GM12891 (cell line): ENCODE measurements around the gene USF3.
A peak's percentile ranks its signal among the peaks of the same experiment; 100 is the strongest.

ENCODE experiments used
- DNase-seq: peaks from one replicate; pipeline ENCODE4 v3.0.0; 2011; ENCODE audit warnings: low spot score; ENCODE audit not compliant: insufficient read length
- FAIRE-seq: peaks from 2 replicates; lab custom pipeline; 2011; peaks lifted over from hg19 to GRCh38; lab: Jason Lieb, UNC
- PAX5 ChIP-seq: IDR thresholded peaks from 2 replicates; pipeline ENCODE4 v1.6.1; 2011; ENCODE audit warnings: low read length, moderate library complexity, mild to moderate bottlenecking; ENCODE audit not compliant: insufficient read depth, severe bottlenecking
- POLR2A ChIP-seq: IDR thresholded peaks from 2 replicates; pipeline ENCODE4 v1.6.1; 2011; ENCODE audit warnings: low read depth, low read length, control low read depth
- POLR2AphosphoS5 ChIP-seq: IDR thresholded peaks from 2 replicates; pipeline ENCODE4 v1.6.1; 2011; ENCODE audit warnings: low read depth, low read length, control low read depth
- POU2F2 ChIP-seq: IDR thresholded peaks from 2 replicates; pipeline ENCODE4 v1.6.1; 2011; ENCODE audit warnings: low read depth, mild to moderate bottlenecking, control low read depth, low read length, moderate library complexity
- SPI1 ChIP-seq: IDR thresholded peaks from 2 replicates; pipeline ENCODE4 v1.6.1; 2011; ENCODE audit warnings: low read depth, low read length, control low read depth
- TAF1 ChIP-seq: IDR thresholded peaks from 2 replicates; pipeline ENCODE4 v1.6.1; 2011; ENCODE audit warnings: low read depth, low read length, control low read depth

USF3 gene

DNA sequence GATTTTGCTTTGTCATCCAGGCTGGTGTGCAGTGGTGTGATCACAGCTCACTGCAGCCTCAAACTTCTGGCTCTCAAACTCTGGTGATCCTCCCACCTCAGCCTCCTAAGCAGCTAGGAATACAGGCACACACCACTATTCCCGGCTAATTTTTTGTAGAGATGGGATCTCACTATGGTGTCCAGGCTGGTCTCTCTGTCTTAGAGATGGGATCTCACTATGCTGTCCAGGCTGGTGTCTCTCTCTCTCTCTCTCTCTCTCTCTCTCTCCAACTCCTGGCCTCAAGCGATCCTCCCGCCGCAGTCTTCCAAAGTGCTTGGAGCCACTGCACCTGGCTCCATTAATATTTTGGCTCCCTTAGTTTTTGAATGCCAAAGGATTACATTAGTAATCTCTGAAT, 17.7 kb downstream of the USF3 start:
- no peak for TF ChIP-seq POU2F2
- no peak for TF ChIP-seq POLR2AphosphoS5
- FAIRE-seq (no peak), DNase-seq (no peak)

- TF ChIP-seq POLR2A (no peak), SPI1 (no peak), POU2F2 (no peak), POLR2AphosphoS5 (no peak), TAF1 (no peak), PAX5 (no peak)
- FAIRE-seq: no peak
- no peak for DNase-seq
These were observed 18.7 kb downstream of the USF3 start for GRCh38 chr3:113677737-113678136.

DNA sequence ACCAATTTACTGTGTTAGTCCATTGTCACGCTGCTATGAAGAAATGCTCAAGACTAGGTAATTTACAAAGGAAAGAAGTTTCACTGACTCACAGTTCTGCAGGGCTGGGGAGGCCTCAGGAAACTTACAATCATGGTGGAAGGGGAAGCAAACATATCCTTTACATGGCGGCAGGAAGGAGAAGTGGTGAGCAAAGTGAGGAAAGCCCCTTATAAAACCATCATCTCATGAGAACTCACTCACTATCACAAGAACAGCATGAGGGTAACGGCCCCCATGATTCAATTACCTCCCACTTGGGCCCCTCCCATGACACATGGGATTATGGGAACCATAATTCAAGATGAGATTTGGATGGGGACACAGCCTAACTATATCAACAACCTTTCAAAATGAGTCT, 20.2 kb downstream of the USF3 start:
- FAIRE-seq (no peak), DNase-seq (no peak)
- TF ChIP-seq POU2F2: no peak
- no peak for TF ChIP-seq TAF1
- TF ChIP-seq SPI1: no peak
- no peak for TF ChIP-seq PAX5
- no peak for TF ChIP-seq POLR2A
- TF ChIP-seq POLR2AphosphoS5: no peak

GRCh38 chr3:113673593-113673992, 22.8 kb downstream of the USF3 start:
- TF ChIP-seq SPI1 (no peak), PAX5 (no peak), TAF1 (no peak), POLR2A (no peak), POLR2AphosphoS5 (no peak), POU2F2 (no peak)
- DNase-seq (no peak), FAIRE-seq (no peak)

DNA sequence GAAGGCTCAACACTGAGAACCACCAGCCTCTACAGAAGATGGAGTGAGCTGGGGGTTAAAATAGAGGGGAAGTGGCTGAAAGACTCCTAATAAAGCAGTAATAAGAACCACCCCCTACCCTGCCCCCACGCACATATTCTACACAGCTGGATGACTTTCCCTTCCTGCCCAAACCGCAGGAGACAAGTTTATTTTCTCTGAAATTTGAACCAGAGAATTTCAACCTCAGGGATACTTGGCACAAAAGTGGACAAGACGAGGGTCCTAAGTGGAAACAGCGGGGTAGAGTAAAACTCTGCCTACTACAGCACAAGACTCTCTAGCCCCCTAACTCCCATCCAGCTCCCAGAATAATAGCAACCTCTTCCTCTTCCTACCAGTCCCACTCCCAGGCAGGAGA, 28.4 kb downstream of the USF3 start:
- DNase-seq (no peak), FAIRE-seq (peak; percentile 47)
- no peak for TF ChIP-seq POU2F2
- peak; percentile 32; the same call in 1 of the 2 replicates for TF ChIP-seq SPI1
- TF ChIP-seq POLR2AphosphoS5: no peak

- FAIRE-seq (no peak), DNase-seq (no peak)
- TF ChIP-seq SPI1 (no peak), TAF1 (no peak), POLR2AphosphoS5 (no peak), POU2F2 (no peak), POLR2A (no peak), PAX5 (no peak)
These were observed 31.8 kb downstream of the USF3 start for GRCh38 chr3:113664523-113665094.

GRCh38 chr3:113663761-113664160, 32.7 kb downstream of the USF3 start:
- FAIRE-seq (no peak), DNase-seq (no peak)
- no peak for TF ChIP-seq PAX5
- TF ChIP-seq SPI1: no peak
- TF ChIP-seq POLR2AphosphoS5: no peak
- no peak for TF ChIP-seq POLR2A
- no peak for TF ChIP-seq POU2F2
- no peak for TF ChIP-seq TAF1

DNA sequence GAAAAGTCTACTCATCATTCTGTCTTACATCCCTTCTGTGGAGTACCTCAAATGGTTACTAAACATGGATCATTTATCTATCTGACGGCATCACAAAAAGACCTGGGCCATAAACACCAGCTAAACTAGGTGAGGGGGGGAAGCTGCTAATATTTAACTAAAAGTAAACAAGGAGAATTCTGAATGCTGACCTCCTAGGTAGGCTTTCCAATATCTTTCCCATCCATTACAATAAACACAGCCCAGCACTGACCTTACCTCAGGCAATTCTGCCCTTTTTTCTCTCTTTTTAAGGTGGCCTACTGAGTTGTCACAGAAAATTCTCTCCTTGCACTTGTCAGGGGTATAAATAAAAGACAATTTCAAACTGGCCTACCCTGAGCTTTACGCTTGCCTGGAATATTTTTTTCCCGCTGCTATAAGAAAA, 33.1 kb downstream of the USF3 start:
- FAIRE-seq: no peak
- TF ChIP-seq SPI1: no peak
- TF ChIP-seq POLR2A: no peak
- no peak for TF ChIP-seq POLR2AphosphoS5
- no peak for TF ChIP-seq POU2F2
- TF ChIP-seq TAF1: no peak
- no peak for TF ChIP-seq PAX5
- no peak for DNase-seq

DNA sequence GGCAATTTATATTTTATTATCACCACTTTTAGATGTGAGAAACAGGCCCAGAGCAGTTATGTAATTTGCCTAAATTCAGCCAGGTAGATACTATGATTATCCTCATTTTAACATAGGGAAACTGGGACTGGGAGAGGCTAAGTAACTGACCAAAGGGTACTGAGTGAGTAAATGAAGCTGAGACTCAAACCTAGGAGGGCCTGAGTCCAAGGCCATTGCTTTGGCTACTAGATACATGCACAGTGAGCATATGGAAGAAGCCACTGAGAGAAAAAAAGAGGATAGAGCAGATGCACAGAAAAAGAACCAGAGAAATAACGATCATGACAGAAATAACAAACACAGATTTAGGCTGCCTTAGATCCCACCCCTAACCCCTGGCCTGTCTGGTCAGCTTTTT, 33.6 kb downstream of the USF3 start:
- no peak for DNase-seq
- no peak for FAIRE-seq
- TF ChIP-seq POLR2AphosphoS5 (no peak), SPI1 (no peak), POU2F2 (no peak)

GRCh38 chr3:113660896-113661295, 35.5 kb downstream of the USF3 start:
- no peak for TF ChIP-seq POU2F2
- no peak for TF ChIP-seq POLR2AphosphoS5
- TF ChIP-seq POLR2A: no peak
- DNase-seq (no peak), FAIRE-seq (no peak)

DNA sequence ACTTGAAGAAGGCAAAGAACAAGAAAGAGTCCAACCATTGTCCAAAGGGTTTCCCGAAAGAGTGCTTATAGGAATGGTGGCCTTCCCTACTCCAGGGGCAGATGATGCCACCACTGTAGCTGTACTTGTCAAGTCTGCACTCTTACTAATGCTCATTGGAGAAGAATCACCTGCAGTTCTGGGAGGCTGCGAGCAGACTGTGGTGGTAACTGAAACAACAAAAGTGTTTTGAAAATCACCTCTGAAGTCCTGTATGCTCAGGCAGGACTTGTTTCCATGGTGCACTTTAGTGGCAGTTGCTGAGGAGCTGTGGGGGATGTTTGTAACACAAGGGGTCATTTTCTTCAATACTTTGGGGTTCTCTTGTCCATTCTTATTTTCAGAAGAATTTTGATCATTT, 36.0 kb downstream of the USF3 start:
- DNase-seq (no peak), FAIRE-seq (no peak)
- TF ChIP-seq POU2F2 (no peak), SPI1 (no peak), TAF1 (no peak), POLR2AphosphoS5 (no peak), POLR2A (no peak), PAX5 (no peak)
